Brain microvascular endothelial cell (primary cell): Measurements from ENCODE around the gene SPOCK2.

Experiments used
- DNase-seq: peaks from one replicate; pipeline ENCODE4 v3.0.0-alpha.2; 2020
- H3K27ac ChIP-seq: fragments of 250-450 bp; sonication (Bioruptor Pico); 2 replicates; pipeline ENCODE4 v1.5.1; 2020; ENCODE audit warnings: mild to moderate bottlenecking, moderate library complexity
- H3K27me3 ChIP-seq: fragments of 250-450 bp; sonication (Bioruptor Pico); replicated peaks from 2 replicates; pipeline ENCODE4 v1.5.1; 2020; ENCODE audit warnings: mild to moderate bottlenecking
- H3K36me3 ChIP-seq: fragments of 250-450 bp; sonication (Bioruptor Pico); replicated peaks from 2 replicates; pipeline ENCODE4 v1.5.1; 2020; ENCODE audit warnings: mild to moderate bottlenecking
- H3K4me3 ChIP-seq: 2 replicates; pipeline ENCODE4 v1.5.1; 2011; ENCODE audit warnings: low read depth, mild to moderate bottlenecking, control low read depth, low read length, moderate library complexity
- in situ Hi-C: cut with HindIII; loops from 2 replicates; pipeline ENCODE4 v1.10.0; 2017; ENCODE audit warnings: low sequenced_read_pairs, low pct_ligation_motif_present
- TF ChIP-seq, protein P1 (sequence below): IDR thresholded peaks from 2 replicates; pipeline ENCODE4 v1.5.1; 2011; ENCODE audit warnings: low read depth, mild to moderate bottlenecking, moderate library complexity, low read length, control low read depth, inconsistent platforms; ENCODE audit errors: missing control alignments

SPOCK2 gene

DNA sequence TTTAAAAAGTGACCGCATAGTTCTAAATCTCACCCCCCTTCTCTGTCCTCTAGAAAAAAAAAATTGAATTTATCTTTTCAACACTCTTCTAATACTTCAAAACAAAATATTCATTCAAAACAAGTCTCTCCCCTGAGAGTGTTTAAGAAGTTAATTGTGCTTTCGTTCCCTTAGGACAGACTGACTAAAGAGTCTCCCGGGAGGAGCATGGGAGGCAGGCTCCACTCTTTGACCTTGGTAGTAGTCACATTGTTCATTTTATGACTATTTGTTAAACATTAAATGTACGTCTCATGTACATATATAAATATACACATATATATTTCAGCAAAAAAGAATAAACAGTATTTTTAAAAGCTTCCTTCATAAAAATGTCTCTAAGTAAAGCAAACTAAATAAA lies 35.3 kb upstream of the SPOCK2 start:
- in situ Hi-C loops = no loop called here
- TF ChIP-seq, protein P1, sequence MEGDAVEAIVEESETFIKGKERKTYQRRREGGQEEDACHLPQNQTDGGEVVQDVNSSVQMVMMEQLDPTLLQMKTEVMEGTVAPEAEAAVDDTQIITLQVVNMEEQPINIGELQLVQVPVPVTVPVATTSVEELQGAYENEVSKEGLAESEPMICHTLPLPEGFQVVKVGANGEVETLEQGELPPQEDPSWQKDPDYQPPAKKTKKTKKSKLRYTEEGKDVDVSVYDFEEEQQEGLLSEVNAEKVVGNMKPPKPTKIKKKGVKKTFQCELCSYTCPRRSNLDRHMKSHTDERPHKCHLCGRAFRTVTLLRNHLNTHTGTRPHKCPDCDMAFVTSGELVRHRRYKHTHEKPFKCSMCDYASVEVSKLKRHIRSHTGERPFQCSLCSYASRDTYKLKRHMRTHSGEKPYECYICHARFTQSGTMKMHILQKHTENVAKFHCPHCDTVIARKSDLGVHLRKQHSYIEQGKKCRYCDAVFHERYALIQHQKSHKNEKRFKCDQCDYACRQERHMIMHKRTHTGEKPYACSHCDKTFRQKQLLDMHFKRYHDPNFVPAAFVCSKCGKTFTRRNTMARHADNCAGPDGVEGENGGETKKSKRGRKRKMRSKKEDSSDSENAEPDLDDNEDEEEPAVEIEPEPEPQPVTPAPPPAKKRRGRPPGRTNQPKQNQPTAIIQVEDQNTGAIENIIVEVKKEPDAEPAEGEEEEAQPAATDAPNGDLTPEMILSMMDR = no peak
- no peaks in the 10 kb centered on the region for H3K27me3 ChIP-seq
- H3K4me3 ChIP-seq = no peak overlapping the region
- no peaks in the 10 kb centered on the region for H3K36me3 ChIP-seq
- no peak overlapping the region for H3K27ac ChIP-seq
- DNase-seq = no peak

DNA sequence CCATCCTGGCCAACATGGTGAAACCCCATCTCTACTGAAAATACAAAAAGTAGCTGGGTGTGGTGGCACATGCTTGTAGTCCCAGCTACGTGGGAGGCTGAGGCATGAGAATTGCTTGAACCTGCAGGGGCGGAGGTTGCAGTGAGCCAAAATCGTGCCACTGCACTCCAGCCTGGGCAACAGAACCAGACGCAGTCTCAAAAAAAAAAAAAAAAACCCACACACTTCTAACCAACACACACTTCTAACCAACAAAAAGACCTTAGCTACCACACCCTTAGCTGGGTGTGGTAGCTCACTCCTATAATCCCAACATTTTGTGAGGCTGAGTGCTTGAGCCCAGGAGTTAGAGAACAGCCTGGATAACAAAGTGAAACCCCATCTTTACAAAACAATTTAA lies 33.9 kb upstream of the SPOCK2 start:
- DNase-seq = no peak
- no peaks in the 10 kb centered on the region for H3K27me3 ChIP-seq
- H3K36me3 ChIP-seq = no peaks in the 10 kb centered on the region
- H3K27ac ChIP-seq = no peak overlapping the region
- TF ChIP-seq, protein P1 = no peak
- in situ Hi-C loops = no loop called here
- H3K4me3 ChIP-seq = no peak overlapping the region

DNA sequence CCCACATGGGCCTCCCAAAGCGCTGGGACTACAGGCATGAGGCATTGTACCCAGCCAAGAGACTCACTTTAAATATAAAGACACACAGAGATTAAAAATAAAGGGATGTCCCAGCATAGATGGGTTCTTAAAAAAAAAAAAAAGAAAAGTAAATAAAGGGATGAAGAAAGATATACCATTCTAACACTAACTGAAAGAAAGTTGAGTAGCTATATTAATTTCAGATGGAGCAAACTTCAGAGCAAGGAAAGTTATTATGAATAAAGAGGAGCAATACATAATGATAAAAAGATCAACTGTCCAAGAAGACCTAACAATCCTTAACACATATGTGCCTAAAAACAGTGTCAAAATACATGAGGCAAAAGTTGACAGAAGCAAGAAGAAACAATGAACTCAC lies 33.0 kb upstream of the SPOCK2 start:
- Histone ChIP-seq H3K4me3 (no peak overlapping the region), H3K36me3 (no peaks in the 10 kb centered on the region), H3K27me3 (no peaks in the 10 kb centered on the region), H3K27ac (no peak overlapping the region)
- in situ Hi-C loops = no loop called here
- TF ChIP-seq, protein P1 = no peak
- no peak for DNase-seq

DNA sequence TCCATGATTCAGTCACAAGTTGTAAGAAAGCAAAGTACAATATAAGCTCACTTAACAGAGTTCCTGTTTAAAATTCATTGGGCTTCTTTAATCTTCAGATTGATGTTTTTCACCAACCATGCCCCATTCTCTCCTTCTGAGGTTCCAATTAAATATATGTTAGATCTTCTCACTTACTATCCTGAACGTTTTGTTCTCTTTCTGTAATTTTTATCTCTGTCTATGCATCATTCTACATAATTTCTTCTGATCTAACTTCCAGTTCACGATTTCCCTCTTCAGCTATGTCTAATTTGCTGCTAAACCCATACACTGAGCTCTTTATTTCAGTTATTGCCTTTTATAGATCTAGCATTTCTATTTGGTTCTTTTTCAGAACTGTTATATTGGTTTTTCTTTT lies 28.0 kb upstream of the SPOCK2 start:
- DNase-seq = no peak
- Histone ChIP-seq H3K36me3 (no peaks in the 10 kb centered on the region), H3K27ac (no peak overlapping the region), H3K27me3 (no peaks in the 10 kb centered on the region), H3K4me3 (no peak overlapping the region)
- TF ChIP-seq, protein P1 = no peak
- in situ Hi-C loops = no loop called here

DNA sequence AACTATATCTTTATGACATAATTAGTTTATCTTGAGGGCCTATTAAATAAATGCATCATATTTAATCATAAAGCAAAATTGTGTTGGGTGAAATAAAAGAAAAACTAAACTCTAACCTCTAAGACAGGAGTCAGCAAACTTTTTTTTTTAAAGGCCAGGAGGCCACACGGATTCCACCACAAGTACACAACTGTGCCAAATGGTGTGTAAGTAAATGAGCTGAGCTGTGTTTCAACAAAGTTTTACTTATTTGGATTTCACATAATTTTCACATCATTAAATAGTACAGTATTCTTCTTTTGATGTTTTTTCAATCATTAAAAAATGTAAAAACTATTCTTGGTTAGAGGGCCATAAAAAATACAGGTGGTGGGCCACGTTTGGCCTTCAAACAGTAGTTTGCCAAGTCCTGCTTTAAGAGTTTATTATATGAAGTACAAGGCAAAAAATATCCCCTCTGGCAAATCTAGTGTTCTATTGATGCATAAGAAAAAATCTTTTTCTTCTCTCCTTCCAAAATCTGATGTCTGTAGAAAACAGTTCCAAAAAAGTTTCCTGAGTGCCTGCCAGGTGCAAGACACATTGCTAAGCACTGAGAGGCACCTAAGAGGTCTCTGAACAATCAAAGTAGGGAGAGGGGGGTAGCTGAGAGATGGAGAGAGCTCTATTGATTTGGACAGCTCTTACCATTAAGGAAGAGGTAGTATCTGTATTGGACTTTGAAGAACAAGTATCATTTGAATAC lies 26.5 kb upstream of the SPOCK2 start:
- TF ChIP-seq, protein P1 = no peak
- H3K27ac ChIP-seq = no peak overlapping the region
- DNase-seq = no peak
- H3K27me3 ChIP-seq = no peaks in the 10 kb centered on the region
- no peaks in the 10 kb centered on the region for H3K36me3 ChIP-seq
- in situ Hi-C loops = no loop called here
- no peak overlapping the region for H3K4me3 ChIP-seq
